IMR-90 (cell line): ENCODE data around the gene SRCIN1. TPM values are rescaled to one million over a fixed set of nuclear protein-coding genes. Genes with fewer than 3 reads are reported as not detected.

Experiments used
- ATAC-seq: fragments of 200-7000 bp; cut with Tn5 transposase; 2 replicates; pipeline ENCODE4 v1.9.1; 2020; ENCODE audit warnings: low read depth, mild to moderate bottlenecking, moderate library complexity
- BruUV-seq: library from RNA; stranded (reverse); fragments of 400-500 nt; replicated peaks from 2 replicates; lab custom pipeline; 2021; lab: Mats Ljungman, UMichigan
- CTCF ChIA-PET: fragments of 300-600 bp; formaldehyde crosslinking; extraction: SDS; loops from one replicate; lab custom pipeline; 2021; ENCODE audit warnings: antibody characterized with exemption; lab: Yijun Ruan, JAX
- POLR2A ChIA-PET: fragments of 300-600 bp; sonication (Branson Sonifier 250); formaldehyde crosslinking; loops from one replicate; lab custom pipeline; 2022; ENCODE audit warnings: antibody characterized with exemption; ENCODE audit not compliant: unreplicated experiment; lab: Charles Lee
- DNase-seq: peaks from one replicate; pipeline ENCODE4 v3.0.0; 2013
- H2AFZ ChIP-seq: replicated peaks from 2 replicates; pipeline ENCODE3; 2013; ENCODE audit warnings: low read length, mild to moderate bottlenecking; ENCODE audit not compliant: poor library complexity
- H2AK5ac ChIP-seq: 2 replicates; pipeline ENCODE4 v1.6.1; 2013; ENCODE audit warnings: low read depth, low read length, inconsistent platforms
- H2AK9ac ChIP-seq: replicated peaks from 2 replicates; pipeline ENCODE3; 2013; ENCODE audit warnings: mild to moderate bottlenecking, low read depth, low read length, moderate library complexity; ENCODE audit not compliant: poor library complexity
- H2BK120ac ChIP-seq: 2 replicates; pipeline ENCODE4 v1.6.1; 2013; ENCODE audit warnings: low read depth, low read length, inconsistent platforms
- H2BK15ac ChIP-seq: 3 replicates; pipeline ENCODE4 v1.6.1; 2013; ENCODE audit warnings: low read depth, low read length, inconsistent platforms
- H2BK20ac ChIP-seq: 2 replicates; pipeline ENCODE4 v1.6.1; 2013; ENCODE audit warnings: low read depth, mild to moderate bottlenecking, inconsistent platforms, low read length, moderate library complexity
- H2BK5ac ChIP-seq: 2 replicates; pipeline ENCODE4 v1.6.1; 2013; ENCODE audit warnings: mild to moderate bottlenecking, low read depth, low read length, inconsistent platforms; ENCODE audit not compliant: poor library complexity, severe bottlenecking
- H3K14ac ChIP-seq: replicated peaks from 2 replicates; pipeline ENCODE4 v1.6.1; 2013; ENCODE audit warnings: low read depth, low read length, inconsistent platforms
- H3K18ac ChIP-seq: 2 replicates; pipeline ENCODE4 v1.6.1; 2013; ENCODE audit warnings: low read depth, low read length, control low read depth
- H3K23ac ChIP-seq: 2 replicates; pipeline ENCODE4 v1.6.1; 2013; ENCODE audit warnings: low read depth, low read length, inconsistent platforms
- H3K27ac ChIP-seq: 2 replicates; pipeline ENCODE4 v1.5.1; 2013; ENCODE audit warnings: mild to moderate bottlenecking, control low read depth, low read length; ENCODE audit not compliant: insufficient read depth
- H3K27me3 ChIP-seq: 2 replicates; pipeline ENCODE4 v1.6.1; 2013; ENCODE audit warnings: low read length; ENCODE audit not compliant: control insufficient read depth, insufficient read depth
- H3K36me3 ChIP-seq: 2 replicates; pipeline ENCODE4 v1.6.1; 2013; ENCODE audit warnings: low read length, mixed read lengths; ENCODE audit not compliant: control insufficient read depth, insufficient read depth
- H3K4ac ChIP-seq: 2 replicates; pipeline ENCODE4 v1.6.1; 2013; ENCODE audit warnings: low read depth, low read length, inconsistent platforms
- H3K4me1 ChIP-seq: 2 replicates; pipeline ENCODE4 v1.6.1; 2013; ENCODE audit warnings: low read length, mixed read lengths; ENCODE audit not compliant: control insufficient read depth, insufficient read depth
- H3K4me2 ChIP-seq: 2 replicates; pipeline ENCODE4 v1.6.1; 2013; ENCODE audit warnings: low read depth, mild to moderate bottlenecking, control low read depth, low read length, moderate library complexity
- H3K4me3 ChIP-seq: 2 replicates; pipeline ENCODE4 v1.5.1; 2013; ENCODE audit warnings: low read depth, mild to moderate bottlenecking, control low read depth, low read length, moderate library complexity; ENCODE audit not compliant: insufficient read depth
- H3K56ac ChIP-seq: 2 replicates; pipeline ENCODE4 v1.6.1; 2013; ENCODE audit warnings: low read length, inconsistent platforms; ENCODE audit not compliant: insufficient read depth; ENCODE audit errors: extremely low read depth
- H3K79me1 ChIP-seq, 2 experiments: 2 replicates each; pipeline ENCODE4 v1.6.1; 2013; ENCODE audit warnings: low read length in 2 of 2, inconsistent platforms in 1 of 2, low read depth in 1 of 2
- H3K9ac ChIP-seq: 2 replicates; pipeline ENCODE4 v1.6.1; 2013; ENCODE audit warnings: low read depth, low read length, control low read depth
- H3K9me1 ChIP-seq: 2 replicates; pipeline ENCODE4 v1.6.1; 2013; ENCODE audit warnings: low read length, inconsistent platforms; ENCODE audit not compliant: insufficient read depth
- H3K9me3 ChIP-seq: 2 replicates; pipeline ENCODE4 v1.6.1; 2013; ENCODE audit warnings: low read length; ENCODE audit not compliant: control insufficient read depth, insufficient read depth
- H4K20me1 ChIP-seq: 2 replicates; pipeline ENCODE4 v1.6.1; 2013; ENCODE audit warnings: low read length, inconsistent platforms; ENCODE audit not compliant: insufficient read depth
- H4K5ac ChIP-seq: 2 replicates; pipeline ENCODE4 v1.6.1; 2013; ENCODE audit warnings: mild to moderate bottlenecking, low read depth, low read length, control low read depth
- H4K8ac ChIP-seq, 2 experiments: 2 replicates each; pipeline ENCODE4 v1.6.1; 2013; ENCODE audit warnings: low read depth in 2 of 2, low read length in 2 of 2, control low read depth in 1 of 2, inconsistent platforms in 1 of 2
- H4K91ac ChIP-seq: 2 replicates; pipeline ENCODE4 v1.6.1; 2013; ENCODE audit warnings: low read depth, low read length, inconsistent platforms; ENCODE audit not compliant: insufficient read depth
- CEBPB ChIP-seq: IDR thresholded peaks from 2 replicates; pipeline ENCODE4 v1.6.1; 2012; ENCODE audit warnings: low read depth, low read length, improper control_type of control experiment
- CHD1 ChIP-seq: IDR thresholded peaks from 2 replicates; pipeline ENCODE4 v1.6.1; 2012; ENCODE audit warnings: low read depth, low read length, improper control_type of control experiment
- MAFK ChIP-seq: IDR thresholded peaks from 2 replicates; pipeline ENCODE4 v1.6.1; 2012; ENCODE audit warnings: low read depth, low read length, improper control_type of control experiment
- MXI1 ChIP-seq: IDR thresholded peaks from 2 replicates; pipeline ENCODE4 v1.6.1; 2012; ENCODE audit warnings: low read depth, mild to moderate bottlenecking, low read length, moderate library complexity, borderline replicate concordance
- NFE2L2 ChIP-seq: fragments of 150-350 bp; IDR thresholded peaks from 2 replicates; pipeline ENCODE4 v1.6.1; 2016; ENCODE audit warnings: low read depth, mild to moderate bottlenecking, low read length
- POLR2A ChIP-seq: IDR thresholded peaks from 2 replicates; pipeline ENCODE4 v1.6.1; 2012; ENCODE audit warnings: mild to moderate bottlenecking, low read depth, low read length
- RAD21 ChIP-seq: IDR thresholded peaks from 2 replicates; pipeline ENCODE4 v1.6.1; 2012; ENCODE audit warnings: low read length, improper control_type of control experiment
- RCOR1 ChIP-seq: IDR thresholded peaks from 2 replicates; pipeline ENCODE4 v1.6.1; 2012; ENCODE audit warnings: mild to moderate bottlenecking, low read length, improper control_type of control experiment; ENCODE audit not compliant: insufficient replicate concordance
- RFX5 ChIP-seq: IDR thresholded peaks from 2 replicates; pipeline ENCODE4 v1.8.0; 2012; ENCODE audit warnings: low read depth, mild to moderate bottlenecking, low read length, moderate library complexity
- SMC3 ChIP-seq: fragments of 150-350 bp; IDR thresholded peaks from 2 replicates; pipeline ENCODE4 v1.6.1; 2016; ENCODE audit warnings: low read depth, mild to moderate bottlenecking, antibody characterized with exemption, low read length, moderate library complexity
- USF2 ChIP-seq: fragments of 150-350 bp; IDR thresholded peaks from 2 replicates; pipeline ENCODE4 v1.6.1; 2017; ENCODE audit warnings: mild to moderate bottlenecking, antibody characterized with exemption, low read length, low read depth
- WGBS, 2 experiments: methylation state at CpG; one replicate each; pipeline versions ENCODE4 v1.1.5 to v1.1.7; 2013; ENCODE audit warnings: missing lambda C conversion rate in 2 of 2; ENCODE audit not compliant: insufficient read length in 1 of 2; ENCODE audit errors: extremely low coverage in 2 of 2; 5-methylcytosine and 5-hydroxymethylcytosine counted together
- dilution Hi-C: fragments of 300-500 bp; cut with HindIII; formaldehyde crosslinking; loops from one replicate; pipeline ENCODE4 v1.14.3; 2018; ENCODE audit warnings: low sequenced_read_pairs; ENCODE audit not compliant: unreplicated experiment
- in situ Hi-C: fragments of 300-500 bp; cut with MboI; formaldehyde crosslinking; loops from 3 replicates; pipeline ENCODE4 v1.14.3; 2019; ENCODE audit warnings: low sequenced_read_pairs, inconsistent platforms, mixed read lengths
- intact Hi-C: fragments of 100-400 bp; cut with micrococcal nuclease; formaldehyde crosslinking; loops from 2 replicates; pipeline ENCODE4 v1.10.0; 2022
- polyA plus RNA-seq, 3 experiments: library from polyadenylated mRNA; depleted of rRNA; stranded (reverse); fragments of >200 nt; gene quantifications; 2 replicates each; pipeline ENCODE4 v1.2.3, GENCODE V29; 2012; ENCODE audit warnings: low replicate concordance in 1 of 3
- total RNA-seq: library from RNA; depleted of rRNA; stranded (reverse); fragments of >200 nt; gene quantifications from 2 replicates; pipeline ENCODE4 v1.2.3, GENCODE V29; 2012
- TF ChIP-seq, protein P1 (sequence below): fragments of 150-350 bp; IDR thresholded peaks from 2 replicates; pipeline ENCODE4 v1.6.1; 2016; ENCODE audit warnings: low read depth, mild to moderate bottlenecking, low read length, moderate library complexity, borderline replicate concordance

Gene SRCIN1
- total and polyA plus RNA-seq, 2 of the 4 experiments (the other 2 are of a cell fraction) = not detected

GRCh38 chr17:38606646-38607611 lies 1.2 kb upstream of the SRCIN1 start (continued):
- TF ChIP-seq NFE2L2 (no peak), POLR2A (no peak)

- no peak overlapping the region for H3K18ac ChIP-seq
- peaks cover 90% of the 10 kb centered on the region for H3K27me3 ChIP-seq
- H2AK9ac ChIP-seq = no peak overlapping the region
- no TSS peak for BruUV-seq
- no peak overlapping the region for H3K9ac ChIP-seq
- H3K9me3 ChIP-seq = peaks cover 2% of the 10 kb centered on the region; the same call in 1 of the 2 replicates
- peak overlapping the region; percentile 72 for H2AFZ ChIP-seq
- H4K91ac ChIP-seq = no peak overlapping the region
- no peak overlapping the region for H3K23ac ChIP-seq
- H3K36me3 ChIP-seq = no peaks in the 10 kb centered on the region
- dilution Hi-C loops = no loop called here
- H3K9me1 ChIP-seq = no peaks in the 10 kb centered on the region
- no peak overlapping the region for H2BK120ac ChIP-seq
- DNase-seq (no peak), ATAC-seq (no peak)
- H3K4ac ChIP-seq = no peak overlapping the region
- H2BK15ac ChIP-seq = no peak overlapping the region
- in situ Hi-C loops = no loop called here
- no peaks in the 10 kb centered on the region; the same call in 1 of the 2 replicates for H3K4me1 ChIP-seq
- H4K5ac ChIP-seq = no peak overlapping the region
- H2BK5ac ChIP-seq = no peak overlapping the region
- H3K27ac ChIP-seq = no peak overlapping the region
- H3K56ac ChIP-seq = no peak overlapping the region
- no peak overlapping the region for H4K8ac ChIP-seq
- peak overlapping the region; percentile 21; the same call in 1 of the 2 replicates for H3K4me2 ChIP-seq
- H3K4me3 ChIP-seq = peak overlapping the region; percentile 34; the same call in 1 of the 2 replicates
- POLR2A ChIA-PET = no interaction called here
- CTCF ChIA-PET = no interaction called here
- no peak overlapping the region for H2AK5ac ChIP-seq
- no peaks in the 10 kb centered on the region for H3K79me1 ChIP-seq
- WGBS, 2 experiments = no CpG with 5 or more reads among the region's 44 CpGs
- H4K20me1 ChIP-seq = peaks cover 7% of the 10 kb centered on the region
- intact Hi-C loops = no loop called here
- H3K14ac ChIP-seq = no peak overlapping the region
- no peak overlapping the region for H2BK20ac ChIP-seq
- TF ChIP-seq CHD1 (no peak), RFX5 (no peak), USF2 (no peak), MXI1 (no peak), CEBPB (no peak), MAFK (no peak), POLR2A (no peak), SMC3 (no peak), RCOR1 (no peak), RAD21 (no peak)
- TF ChIP-seq, protein P1, sequence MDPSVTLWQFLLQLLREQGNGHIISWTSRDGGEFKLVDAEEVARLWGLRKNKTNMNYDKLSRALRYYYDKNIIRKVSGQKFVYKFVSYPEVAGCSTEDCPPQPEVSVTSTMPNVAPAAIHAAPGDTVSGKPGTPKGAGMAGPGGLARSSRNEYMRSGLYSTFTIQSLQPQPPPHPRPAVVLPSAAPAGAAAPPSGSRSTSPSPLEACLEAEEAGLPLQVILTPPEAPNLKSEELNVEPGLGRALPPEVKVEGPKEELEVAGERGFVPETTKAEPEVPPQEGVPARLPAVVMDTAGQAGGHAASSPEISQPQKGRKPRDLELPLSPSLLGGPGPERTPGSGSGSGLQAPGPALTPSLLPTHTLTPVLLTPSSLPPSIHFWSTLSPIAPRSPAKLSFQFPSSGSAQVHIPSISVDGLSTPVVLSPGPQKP = no peak
These were observed 326 bp downstream of the SRCIN1 start for GRCh38 chr17:38605411-38605840.
